Activated T-cell treated with anti-CD3 and anti-CD28 coated beads for 48 hours (primary cell): ENCODE measurements around the gene CELA2B.

ENCODE experiments used
- DNase-seq: peaks from one replicate; pipeline ENCODE4 v3.0.0-alpha.2; 2020; ENCODE audit warnings: low read depth

CELA2B gene

GRCh38 chr1:15526021-15526489 is 50.2 kb downstream of the CELA2B start:
- no peak for DNase-seq

- DNase-seq: peak; percentile 93
Observed at GRCh38 chr1:15526490-15527339, 50.8 kb downstream of the CELA2B start, which contains the start of gene DNAJC16. DNAJC16 (plus strand) TSS chr1:15526848; CDS start chr1:15529106, 2,258 bp downstream.

GRCh38 chr1:15531003-15531402 is 55.1 kb downstream of the CELA2B start:
- DNase-seq: no peak

- DNase-seq: no peak
Observed at GRCh38 chr1:15531682-15532081, 55.8 kb downstream of the CELA2B start.

- DNase-seq: no peak
Observed at GRCh38 chr1:15538771-15539170, 62.9 kb downstream of the CELA2B start.

- DNase-seq: no peak
Observed at GRCh38 chr1:15540186-15540585, 64.3 kb downstream of the CELA2B start.
